Mesenteric fat pad (tissue), 1 donor: ENCODE data around the gene PLCH2. TPM values are rescaled to one million over a fixed set of nuclear protein-coding genes. Genes with fewer than 3 reads are reported as not detected.
"Not testable (repeated sequence)": the region's sequence is repeated elsewhere in the genome, so short reads cannot be mapped to it uniquely, and the experiment has no call there.

Experiments used
- DNase-seq: peaks from one replicate; pipeline ENCODE4 v3.0.0-alpha.2; 2020; ENCODE audit warnings: low spot score
- long read RNA-seq: library from polyadenylated mRNA; unstranded; transcript quantifications from one replicate; pipeline ENCODE4 v2.0.0, GENCODE V29; 2020
- total RNA-seq: library from RNA; stranded (reverse); fragmentation: NEBNext Ultra II Directional; extraction: Animal tissue kit (Norgen Biotek cat#: 25700); gene quantifications from one replicate; pipeline ENCODE4 v1.2.1, GENCODE V29; 2021
- donor health status: DM: yes; HTN: yes; CAD: no.

PLCH2 gene
- 0.55 TPM for total RNA-seq
- long read RNA-seq, result 0 reads

GRCh38 chr1:2476061-2476999 is at the start of gene PLCH2:
TSS of gene PLCH2 (plus strand) at chr1:2476289. CDS start at chr1:2476589, 300 bp downstream.
- DNase-seq, result no peak

- no peak for DNase-seq
Measured at GRCh38 chr1:2426540-2426939, 49.5 kb upstream of the PLCH2 start.

GRCh38 chr1:2427051-2427450 is 49.0 kb upstream of the PLCH2 start:
- DNase-seq, result no peak

GRCh38 chr1:2427976-2428375 is 48.1 kb upstream of the PLCH2 start:
- DNase-seq, result no peak

- DNase-seq, result no peak
Measured at GRCh38 chr1:2428490-2428889, 47.6 kb upstream of the PLCH2 start.

- no peak for DNase-seq
Measured at GRCh38 chr1:2429780-2430591, 46.1 kb upstream of the PLCH2 start.

- no peak for DNase-seq
Measured at GRCh38 chr1:2430592-2430973, 45.5 kb upstream of the PLCH2 start.

GRCh38 chr1:2431103-2431502 is 45.0 kb upstream of the PLCH2 start:
- no peak for DNase-seq

- no peak for DNase-seq
Measured at GRCh38 chr1:2431518-2431917, 44.6 kb upstream of the PLCH2 start.

- DNase-seq, result no peak
Measured at GRCh38 chr1:2432441-2432844, 43.6 kb upstream of the PLCH2 start.

GRCh38 chr1:2433196-2433595 is 42.9 kb upstream of the PLCH2 start:
- DNase-seq, result no peak

GRCh38 chr1:2433936-2434655 is 42.0 kb upstream of the PLCH2 start:
- no peak for DNase-seq

GRCh38 chr1:2435091-2435490 is 41.0 kb upstream of the PLCH2 start:
- DNase-seq, result no peak

GRCh38 chr1:2435746-2436355 is 40.2 kb upstream of the PLCH2 start:
- no peak for DNase-seq

- DNase-seq, result no peak
Measured at GRCh38 chr1:2436876-2437275, 39.2 kb upstream of the PLCH2 start.

GRCh38 chr1:2437617-2438016 is 38.5 kb upstream of the PLCH2 start:
- DNase-seq, result no peak

GRCh38 chr1:2438038-2438437 is 38.1 kb upstream of the PLCH2 start:
- no peak for DNase-seq

GRCh38 chr1:2438641-2439040 is 37.4 kb upstream of the PLCH2 start:
- no peak for DNase-seq

GRCh38 chr1:2439369-2439768 is 36.7 kb upstream of the PLCH2 start:
- no peak for DNase-seq

- not testable (repeated sequence) for DNase-seq
Measured at GRCh38 chr1:2440346-2440745, 35.7 kb upstream of the PLCH2 start.

GRCh38 chr1:2441746-2442145 is 34.3 kb upstream of the PLCH2 start:
- no peak for DNase-seq
